HL-60 (cell line): ENCODE measurements around the gene CDC42.

Source experiments
- DNase-seq, 2 experiments: peaks; one replicate each; pipeline ENCODE4 v3.0.0-alpha.2; 2010 to 2020; ENCODE audit warnings: low read depth in 1 of 2, low spot score in 1 of 2
- H3K27ac ChIP-seq: fragments of 250-450 bp; sonication (Bioruptor Pico); replicated peaks from 2 replicates; pipeline ENCODE4 v1.5.1; 2020; ENCODE audit warnings: mild to moderate bottlenecking, moderate library complexity
- H3K27me3 ChIP-seq: fragments of 250-450 bp; sonication (Bioruptor Pico); 2 replicates; pipeline ENCODE4 v1.5.1; 2021; ENCODE audit warnings: mild to moderate bottlenecking, moderate library complexity; ENCODE audit not compliant: insufficient read depth, poor library complexity, severe bottlenecking
- H3K4me3 ChIP-seq: replicated peaks from 2 replicates; pipeline ENCODE4 v1.5.1; 2011; ENCODE audit warnings: mild to moderate bottlenecking, control low read depth, low read length; ENCODE audit not compliant: insufficient read depth
- GABPA ChIP-seq: IDR thresholded peaks from 2 replicates; pipeline ENCODE4 v1.6.1; 2012; ENCODE audit warnings: low read depth
- POLR2AphosphoS5 ChIP-seq: IDR thresholded peaks from 2 replicates; pipeline ENCODE4 v1.6.1; 2012; ENCODE audit warnings: low read depth
- SPI1 ChIP-seq: IDR thresholded peaks from 2 replicates; pipeline ENCODE4 v1.6.1; 2012; ENCODE audit warnings: low read depth, mild to moderate bottlenecking, borderline replicate concordance
- TF ChIP-seq, protein P1 (sequence below): IDR thresholded peaks from 2 replicates; pipeline ENCODE4 v1.6.1; 2012; ENCODE audit warnings: low read depth; ENCODE audit not compliant: insufficient replicate concordance
- TF ChIP-seq, protein P2 (sequence below): IDR thresholded peaks from one replicate; pipeline ENCODE4 v1.5.1; 2011; ENCODE audit warnings: low read length, control low read depth, inconsistent platforms; ENCODE audit not compliant: insufficient read depth

Gene CDC42

DNA sequence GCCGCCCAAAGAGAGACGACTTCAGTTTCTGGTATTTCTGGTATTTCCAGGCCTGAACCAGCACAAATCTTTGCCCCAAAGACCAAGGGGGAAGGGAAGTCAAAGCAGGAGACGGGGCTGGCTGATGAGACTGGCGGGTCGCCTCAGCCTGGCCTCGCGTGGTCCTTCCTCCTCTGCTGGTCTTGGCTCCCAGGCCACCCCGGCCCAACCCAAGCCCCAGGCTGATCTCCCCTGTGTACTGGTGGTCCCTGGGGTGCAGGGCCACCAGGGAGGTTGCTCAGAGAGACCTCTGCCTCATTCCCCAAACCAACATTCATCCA, 70.5 kb downstream of the CDC42 start:
- Histone ChIP-seq H3K27ac (no peak overlapping the region), H3K4me3 (no peak overlapping the region), H3K27me3 (no peaks in the 10 kb centered on the region)
- no peak for DNase-seq
- TF ChIP-seq POLR2AphosphoS5 (no peak), SPI1 (no peak), GABPA (no peak)
- TF ChIP-seq, protein P1, sequence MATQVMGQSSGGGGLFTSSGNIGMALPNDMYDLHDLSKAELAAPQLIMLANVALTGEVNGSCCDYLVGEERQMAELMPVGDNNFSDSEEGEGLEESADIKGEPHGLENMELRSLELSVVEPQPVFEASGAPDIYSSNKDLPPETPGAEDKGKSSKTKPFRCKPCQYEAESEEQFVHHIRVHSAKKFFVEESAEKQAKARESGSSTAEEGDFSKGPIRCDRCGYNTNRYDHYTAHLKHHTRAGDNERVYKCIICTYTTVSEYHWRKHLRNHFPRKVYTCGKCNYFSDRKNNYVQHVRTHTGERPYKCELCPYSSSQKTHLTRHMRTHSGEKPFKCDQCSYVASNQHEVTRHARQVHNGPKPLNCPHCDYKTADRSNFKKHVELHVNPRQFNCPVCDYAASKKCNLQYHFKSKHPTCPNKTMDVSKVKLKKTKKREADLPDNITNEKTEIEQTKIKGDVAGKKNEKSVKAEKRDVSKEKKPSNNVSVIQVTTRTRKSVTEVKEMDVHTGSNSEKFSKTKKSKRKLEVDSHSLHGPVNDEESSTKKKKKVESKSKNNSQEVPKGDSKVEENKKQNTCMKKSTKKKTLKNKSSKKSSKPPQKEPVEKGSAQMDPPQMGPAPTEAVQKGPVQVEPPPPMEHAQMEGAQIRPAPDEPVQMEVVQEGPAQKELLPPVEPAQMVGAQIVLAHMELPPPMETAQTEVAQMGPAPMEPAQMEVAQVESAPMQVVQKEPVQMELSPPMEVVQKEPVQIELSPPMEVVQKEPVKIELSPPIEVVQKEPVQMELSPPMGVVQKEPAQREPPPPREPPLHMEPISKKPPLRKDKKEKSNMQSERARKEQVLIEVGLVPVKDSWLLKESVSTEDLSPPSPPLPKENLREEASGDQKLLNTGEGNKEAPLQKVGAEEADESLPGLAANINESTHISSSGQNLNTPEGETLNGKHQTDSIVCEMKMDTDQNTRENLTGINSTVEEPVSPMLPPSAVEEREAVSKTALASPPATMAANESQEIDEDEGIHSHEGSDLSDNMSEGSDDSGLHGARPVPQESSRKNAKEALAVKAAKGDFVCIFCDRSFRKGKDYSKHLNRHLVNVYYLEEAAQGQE = no peak
- TF ChIP-seq, protein P2, sequence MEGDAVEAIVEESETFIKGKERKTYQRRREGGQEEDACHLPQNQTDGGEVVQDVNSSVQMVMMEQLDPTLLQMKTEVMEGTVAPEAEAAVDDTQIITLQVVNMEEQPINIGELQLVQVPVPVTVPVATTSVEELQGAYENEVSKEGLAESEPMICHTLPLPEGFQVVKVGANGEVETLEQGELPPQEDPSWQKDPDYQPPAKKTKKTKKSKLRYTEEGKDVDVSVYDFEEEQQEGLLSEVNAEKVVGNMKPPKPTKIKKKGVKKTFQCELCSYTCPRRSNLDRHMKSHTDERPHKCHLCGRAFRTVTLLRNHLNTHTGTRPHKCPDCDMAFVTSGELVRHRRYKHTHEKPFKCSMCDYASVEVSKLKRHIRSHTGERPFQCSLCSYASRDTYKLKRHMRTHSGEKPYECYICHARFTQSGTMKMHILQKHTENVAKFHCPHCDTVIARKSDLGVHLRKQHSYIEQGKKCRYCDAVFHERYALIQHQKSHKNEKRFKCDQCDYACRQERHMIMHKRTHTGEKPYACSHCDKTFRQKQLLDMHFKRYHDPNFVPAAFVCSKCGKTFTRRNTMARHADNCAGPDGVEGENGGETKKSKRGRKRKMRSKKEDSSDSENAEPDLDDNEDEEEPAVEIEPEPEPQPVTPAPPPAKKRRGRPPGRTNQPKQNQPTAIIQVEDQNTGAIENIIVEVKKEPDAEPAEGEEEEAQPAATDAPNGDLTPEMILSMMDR = no peak

DNA sequence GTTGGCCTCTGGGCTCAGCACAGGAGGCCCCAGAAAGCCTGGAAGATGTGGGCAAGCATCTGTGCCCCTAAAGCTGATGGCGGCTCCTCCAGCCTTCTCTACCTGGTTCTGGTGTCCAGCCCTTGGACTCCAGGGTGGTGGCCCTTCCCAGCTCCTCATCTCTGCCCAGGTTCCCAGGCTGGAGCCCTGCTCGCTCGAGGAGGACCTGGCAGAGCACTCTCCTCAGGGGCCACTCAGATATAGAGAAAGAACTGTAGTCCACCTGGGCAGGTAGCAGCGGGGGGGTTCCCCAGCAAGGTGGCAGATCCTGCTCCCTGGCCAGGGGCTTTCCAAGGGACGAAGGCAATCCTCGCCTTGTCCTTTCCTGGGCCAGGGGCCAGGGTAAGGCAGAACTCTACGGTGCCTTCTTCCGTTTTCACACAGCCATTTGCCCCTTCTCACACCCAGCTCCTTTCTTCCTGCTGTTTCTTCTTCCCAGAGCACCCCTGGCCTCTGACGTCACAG, 71.4 kb downstream of the CDC42 start:
- Histone ChIP-seq H3K27me3 (no peaks in the 10 kb centered on the region), H3K27ac (no peak overlapping the region), H3K4me3 (no peak overlapping the region)
- DNase-seq = no peak
- TF ChIP-seq SPI1 (no peak), POLR2AphosphoS5 (no peak), GABPA (no peak)
- TF ChIP-seq, protein P1 = no peak
- TF ChIP-seq, protein P2 = no peak

DNA sequence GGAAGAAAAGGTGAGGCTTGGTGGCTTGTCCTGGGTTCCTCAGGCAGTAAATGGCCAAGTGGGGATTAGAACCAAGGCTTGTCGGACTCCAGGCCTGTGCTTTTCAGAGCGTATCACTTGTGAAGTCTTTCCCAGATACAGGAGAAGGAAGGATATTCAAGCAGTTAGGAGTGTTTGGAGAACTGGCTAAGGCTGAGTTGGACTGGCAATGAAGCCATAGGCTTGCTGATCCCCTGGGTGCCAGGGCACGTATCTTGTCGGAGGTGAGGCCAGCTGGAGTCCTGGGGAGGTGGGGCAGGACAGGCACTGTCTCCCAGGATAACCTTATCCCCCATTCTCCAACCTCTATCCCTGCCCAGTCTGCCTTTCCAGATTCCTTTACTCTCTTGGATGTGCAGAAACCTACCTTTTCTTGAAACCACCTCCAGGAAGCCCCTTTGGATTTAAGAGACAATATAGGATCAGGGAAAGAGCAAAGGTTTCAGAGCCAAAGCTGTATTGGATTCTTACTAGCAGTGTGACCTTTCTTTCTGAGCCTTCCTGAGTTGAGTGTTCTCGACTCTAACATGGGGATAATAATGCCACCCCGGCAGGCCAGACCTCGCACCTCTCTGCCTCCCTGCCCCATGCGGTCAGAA, 72.2 kb downstream of the CDC42 start:
- Histone ChIP-seq H3K27me3 (no peaks in the 10 kb centered on the region), H3K4me3 (no peak overlapping the region), H3K27ac (no peak overlapping the region)
- TF ChIP-seq SPI1 (no peak), POLR2AphosphoS5 (no peak)
- DNase-seq = no peak

DNA sequence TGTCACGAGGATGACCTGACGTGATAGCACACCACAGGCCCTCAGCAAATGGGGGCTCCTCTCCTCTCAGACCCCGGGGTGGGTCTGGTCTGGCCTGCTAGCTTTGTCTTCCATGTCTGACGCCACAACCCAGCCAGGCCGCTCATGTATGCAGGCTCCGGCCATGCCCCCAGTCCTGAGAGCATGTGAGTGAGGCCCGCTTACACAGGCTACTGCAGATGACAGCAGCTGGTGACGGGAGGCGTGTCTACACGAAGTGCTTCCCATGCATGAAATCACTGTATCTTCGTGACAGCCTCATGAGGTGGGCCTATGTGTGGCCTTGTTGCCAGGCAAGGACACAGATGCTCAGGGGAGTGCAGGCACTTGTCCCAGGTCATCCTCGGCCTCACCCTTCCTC, 74.0 kb downstream of the CDC42 start:
- DNase-seq = no peak
- Histone ChIP-seq H3K4me3 (no peak overlapping the region), H3K27me3 (no peaks in the 10 kb centered on the region), H3K27ac (no peak overlapping the region)
- TF ChIP-seq, protein P2 = no peak
- no peak for TF ChIP-seq SPI1
- TF ChIP-seq POLR2AphosphoS5 = no peak
- TF ChIP-seq, protein P1 = no peak
- no peak for TF ChIP-seq GABPA
